Measurements from ENCODE around the gene CSRP3. TPM values are rescaled to one million over a fixed set of nuclear protein-coding genes. Genes with fewer than 3 reads are reported as not detected.

CSRP3 gene
- total RNA-seq (2014; rRNA removed; shearing (Covaris generic)) (not detected in 2 replicates), polyA plus RNA-seq (2016; fragmentation: Nextera tagmentation; extraction: Ambion mirVana) (0.38 TPM in 1 of 2 replicates, not detected in the other)
- long read RNA-seq, result 0 reads

GRCh38 chr11:19201737-19202605 lies at the start of gene CSRP3:
CSRP3 (minus strand) TSS chr11:19201983; CDS start chr11:19192448, 9,535 bp downstream.
- DNase-seq (ENCODE audit: low spot score) (no peak), ATAC-seq (no peak)
- Histone ChIP-seq H3K4me3 (no peak within 1 kb of the TSS), H3K4me1 (ENCODE audit: insufficient read depth) (no peaks in the 10 kb centered on the region), H3K27me3 (ENCODE audit: insufficient read depth) (no peaks in the 10 kb centered on the region), H3K27ac (ENCODE audit: low read depth) (no peak within 1 kb of the TSS), H3F3A (replicated peaks; ENCODE audit: low read depth) (no peaks in the 10 kb centered on the region), H2AFZ (no peak within 1 kb of the TSS), H3K4me2 (no peak within 1 kb of the TSS), H3K79me2 (replicated peaks; ENCODE audit: insufficient read depth) (no peaks in the 10 kb centered on the region), H3K36me3 (ENCODE audit: insufficient read depth) (0 out of 2 replicates have a peak, but pooled peaks cover 3% of the 10 kb centered on the region), H3K9me2 (ENCODE audit: insufficient read depth) (no peaks in the 10 kb centered on the region), H4K20me1 (replicated peaks; ENCODE audit: insufficient read depth) (no peaks in the 10 kb centered on the region)
- no peaks in the 10 kb centered on the region for H3K36me3 Mint-ChIP-seq (ENCODE audit: low read depth)
- no peaks in the 10 kb centered on the region for H3K4me1 Mint-ChIP-seq
- H3K4me3 Mint-ChIP-seq, result no peak within 1 kb of the TSS
- TF ChIP-seq, protein P1, sequence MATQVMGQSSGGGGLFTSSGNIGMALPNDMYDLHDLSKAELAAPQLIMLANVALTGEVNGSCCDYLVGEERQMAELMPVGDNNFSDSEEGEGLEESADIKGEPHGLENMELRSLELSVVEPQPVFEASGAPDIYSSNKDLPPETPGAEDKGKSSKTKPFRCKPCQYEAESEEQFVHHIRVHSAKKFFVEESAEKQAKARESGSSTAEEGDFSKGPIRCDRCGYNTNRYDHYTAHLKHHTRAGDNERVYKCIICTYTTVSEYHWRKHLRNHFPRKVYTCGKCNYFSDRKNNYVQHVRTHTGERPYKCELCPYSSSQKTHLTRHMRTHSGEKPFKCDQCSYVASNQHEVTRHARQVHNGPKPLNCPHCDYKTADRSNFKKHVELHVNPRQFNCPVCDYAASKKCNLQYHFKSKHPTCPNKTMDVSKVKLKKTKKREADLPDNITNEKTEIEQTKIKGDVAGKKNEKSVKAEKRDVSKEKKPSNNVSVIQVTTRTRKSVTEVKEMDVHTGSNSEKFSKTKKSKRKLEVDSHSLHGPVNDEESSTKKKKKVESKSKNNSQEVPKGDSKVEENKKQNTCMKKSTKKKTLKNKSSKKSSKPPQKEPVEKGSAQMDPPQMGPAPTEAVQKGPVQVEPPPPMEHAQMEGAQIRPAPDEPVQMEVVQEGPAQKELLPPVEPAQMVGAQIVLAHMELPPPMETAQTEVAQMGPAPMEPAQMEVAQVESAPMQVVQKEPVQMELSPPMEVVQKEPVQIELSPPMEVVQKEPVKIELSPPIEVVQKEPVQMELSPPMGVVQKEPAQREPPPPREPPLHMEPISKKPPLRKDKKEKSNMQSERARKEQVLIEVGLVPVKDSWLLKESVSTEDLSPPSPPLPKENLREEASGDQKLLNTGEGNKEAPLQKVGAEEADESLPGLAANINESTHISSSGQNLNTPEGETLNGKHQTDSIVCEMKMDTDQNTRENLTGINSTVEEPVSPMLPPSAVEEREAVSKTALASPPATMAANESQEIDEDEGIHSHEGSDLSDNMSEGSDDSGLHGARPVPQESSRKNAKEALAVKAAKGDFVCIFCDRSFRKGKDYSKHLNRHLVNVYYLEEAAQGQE (IDR thresholded peaks at IDR 0.05; ENCODE audit: unreplicated experiment), result no peak
- TF ChIP-seq JUNB (IDR thresholded peaks at IDR 0.05; ENCODE audit: unreplicated experiment) (no peak), CREB1 (CRISPR knock-in tag; IDR thresholded peaks at IDR 0.05; ENCODE audit: low read depth) (no peak), POLR2AphosphoS5 (IDR thresholded peaks at IDR 0.05; ENCODE audit: low read depth) (no peak), NANOG (IDR thresholded peaks at IDR 0.05; ENCODE audit: borderline replicate concordance) (no peak), ETS1 (IDR thresholded peaks at IDR 0.05) (no peak), EZH2phosphoT487 (IDR thresholded peaks at IDR 0.05; ENCODE audit: unreplicated experiment) (no peak), STAT1 (IDR thresholded peaks at IDR 0.05; ENCODE audit: unreplicated experiment) (no peak), EZH2 (IDR thresholded peaks at IDR 0.05; ENCODE audit: low read depth, unreplicated experiment) (no peak), ZNF114 (CRISPR knock-in tag; IDR thresholded peaks at IDR 0.05) (no peak)
- H3K9me3 Mint-ChIP-seq, result no peaks in the 10 kb centered on the region; the same call in 2 of the 3 replicates
- H3K27me3 Mint-ChIP-seq (ENCODE audit: insufficient read depth, low read depth, poor library complexity), result no peaks in the 10 kb centered on the region
- no peak within 1 kb of the TSS for H3K27ac Mint-ChIP-seq
